Rectal smooth muscle tissue (tissue), 1 donor: ENCODE results near the gene MMP28.

Experiments used
- H3K27ac ChIP-seq: one replicate; pipeline ENCODE4 v1.7.0; 2013; ENCODE audit warnings: low read depth, low read length, inconsistent platforms
- H3K27me3 ChIP-seq: one replicate; pipeline ENCODE4 v1.7.0; 2013; ENCODE audit warnings: low read length; ENCODE audit not compliant: control insufficient read depth, insufficient read depth
- H3K36me3 ChIP-seq: one replicate; pipeline ENCODE4 v1.7.0; 2013; ENCODE audit warnings: low read length; ENCODE audit not compliant: control insufficient read depth, insufficient read depth
- H3K4me1 ChIP-seq: one replicate; pipeline ENCODE4 v1.7.0; 2013; ENCODE audit warnings: low read length; ENCODE audit not compliant: control insufficient read depth, insufficient read depth
- H3K4me3 ChIP-seq: one replicate; pipeline ENCODE4 v1.7.0; 2013; ENCODE audit warnings: low read length
- H3K9ac ChIP-seq: one replicate; pipeline ENCODE4 v1.7.0; 2013; ENCODE audit warnings: low read length

MMP28 gene

DNA sequence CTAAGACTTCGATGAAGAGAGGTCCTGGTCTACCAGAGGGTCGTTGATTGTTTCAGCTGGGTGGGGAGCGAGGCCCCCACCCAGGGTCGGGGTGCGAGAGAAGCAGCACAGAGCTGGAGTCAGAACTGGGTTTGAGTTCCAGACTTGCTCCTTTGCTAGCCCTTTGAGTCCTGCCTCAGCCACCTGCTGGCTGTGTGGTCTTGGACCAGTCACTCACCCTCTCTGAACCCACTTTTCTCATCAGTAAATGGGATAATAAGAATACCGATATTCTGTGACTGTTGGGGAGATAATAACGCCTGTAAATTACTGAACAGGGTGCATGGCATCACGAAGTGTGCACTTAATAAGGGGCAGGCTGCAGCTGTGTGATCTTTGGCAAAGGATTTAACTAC, 427 bp upstream of the MMP28 start:
- peaks cover 24% of the 10 kb centered on the region for H3K4me1 ChIP-seq
- no peak overlapping the region for H3K9ac ChIP-seq
- H3K27ac ChIP-seq = no peak overlapping the region
- no peaks in the 10 kb centered on the region for H3K27me3 ChIP-seq
- peak overlapping the region; percentile 59 for H3K4me3 ChIP-seq
- H3K36me3 ChIP-seq = no peaks in the 10 kb centered on the region

DNA sequence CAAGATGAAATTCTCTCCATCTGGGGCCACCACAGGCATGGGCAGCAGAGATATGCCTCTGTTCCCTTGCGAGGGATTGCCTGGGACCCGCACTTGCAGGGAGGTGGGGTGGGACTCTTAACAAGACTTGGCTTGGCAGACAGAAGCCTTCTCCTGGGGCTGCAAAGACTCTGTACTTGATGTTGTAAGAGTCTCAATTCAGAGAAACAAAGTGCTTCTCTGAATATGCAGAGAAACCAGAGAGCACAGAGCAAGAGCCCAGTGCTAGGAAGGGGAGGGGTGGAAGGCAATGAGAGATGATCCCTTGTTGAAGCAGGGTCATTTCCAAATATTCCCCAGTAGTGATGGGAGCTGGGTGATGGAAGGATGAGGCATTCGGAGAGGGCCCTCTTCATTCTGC, 2.2 kb downstream of the MMP28 start:
- Histone ChIP-seq H3K36me3 (no peaks in the 10 kb centered on the region), H3K27ac (no peak overlapping the region), H3K9ac (no peak overlapping the region), H3K4me1 (peaks cover 21% of the 10 kb centered on the region), H3K27me3 (no peaks in the 10 kb centered on the region), H3K4me3 (peak overlapping the region; percentile 17)

DNA sequence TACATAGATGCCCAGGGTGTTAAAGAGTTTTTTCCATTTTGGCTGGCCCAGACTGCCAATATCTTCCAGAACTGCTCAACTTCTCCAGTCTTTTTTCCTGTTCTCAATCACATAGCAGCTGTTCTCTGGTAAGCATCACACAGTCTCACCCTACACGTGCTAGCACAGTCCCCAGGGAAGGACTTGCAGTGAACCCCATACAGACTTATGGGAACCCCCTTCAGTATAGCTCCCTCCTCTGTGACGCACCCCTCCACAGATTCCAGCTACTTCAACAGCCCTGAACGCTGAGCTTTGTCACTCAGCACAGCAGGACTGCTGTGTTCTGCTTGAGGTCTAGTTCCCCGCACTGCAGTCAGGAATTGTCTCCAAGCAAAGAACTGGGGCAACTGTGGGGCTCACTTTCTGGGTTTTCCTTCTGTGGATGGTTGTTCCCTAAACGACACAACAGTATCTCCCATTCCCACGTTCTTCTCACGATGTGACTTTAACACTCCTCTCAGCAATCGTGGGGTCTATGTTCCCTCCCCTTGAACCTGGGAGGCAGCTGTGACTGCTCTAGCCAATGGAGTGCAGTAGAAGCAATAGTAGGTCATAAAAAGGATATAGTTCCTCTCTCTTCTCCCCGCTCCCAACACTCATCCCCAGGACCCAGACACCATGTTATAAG, 3.6 kb downstream of the MMP28 start:
- Histone ChIP-seq H3K36me3 (no peaks in the 10 kb centered on the region), H3K27ac (no peak overlapping the region), H3K9ac (no peak overlapping the region), H3K4me1 (peaks cover 34% of the 10 kb centered on the region), H3K4me3 (no peak overlapping the region), H3K27me3 (no peaks in the 10 kb centered on the region)

DNA sequence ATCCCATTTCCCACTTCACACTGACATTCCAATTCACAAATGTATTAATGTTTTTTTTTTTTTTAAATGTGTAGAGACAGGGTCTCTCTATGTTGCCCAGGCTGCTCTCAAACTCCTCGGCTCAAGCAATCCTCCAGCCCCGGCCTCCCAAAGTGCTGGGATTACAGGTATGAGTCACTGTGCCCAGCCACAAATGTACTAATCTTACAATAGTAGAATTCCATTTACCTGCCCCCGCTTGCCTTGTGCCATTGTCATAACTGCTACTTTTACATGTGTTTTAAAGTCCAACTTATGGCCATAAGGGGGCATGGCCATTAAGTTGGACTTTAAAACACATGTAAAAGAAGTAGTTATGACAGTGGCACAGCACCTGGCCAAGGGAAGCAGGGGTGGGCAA, 4.6 kb downstream of the MMP28 start:
- Histone ChIP-seq H3K27me3 (no peaks in the 10 kb centered on the region), H3K36me3 (no peaks in the 10 kb centered on the region), H3K4me1 (peaks cover 37% of the 10 kb centered on the region), H3K9ac (no peak overlapping the region), H3K27ac (no peak overlapping the region), H3K4me3 (no peak overlapping the region)

DNA sequence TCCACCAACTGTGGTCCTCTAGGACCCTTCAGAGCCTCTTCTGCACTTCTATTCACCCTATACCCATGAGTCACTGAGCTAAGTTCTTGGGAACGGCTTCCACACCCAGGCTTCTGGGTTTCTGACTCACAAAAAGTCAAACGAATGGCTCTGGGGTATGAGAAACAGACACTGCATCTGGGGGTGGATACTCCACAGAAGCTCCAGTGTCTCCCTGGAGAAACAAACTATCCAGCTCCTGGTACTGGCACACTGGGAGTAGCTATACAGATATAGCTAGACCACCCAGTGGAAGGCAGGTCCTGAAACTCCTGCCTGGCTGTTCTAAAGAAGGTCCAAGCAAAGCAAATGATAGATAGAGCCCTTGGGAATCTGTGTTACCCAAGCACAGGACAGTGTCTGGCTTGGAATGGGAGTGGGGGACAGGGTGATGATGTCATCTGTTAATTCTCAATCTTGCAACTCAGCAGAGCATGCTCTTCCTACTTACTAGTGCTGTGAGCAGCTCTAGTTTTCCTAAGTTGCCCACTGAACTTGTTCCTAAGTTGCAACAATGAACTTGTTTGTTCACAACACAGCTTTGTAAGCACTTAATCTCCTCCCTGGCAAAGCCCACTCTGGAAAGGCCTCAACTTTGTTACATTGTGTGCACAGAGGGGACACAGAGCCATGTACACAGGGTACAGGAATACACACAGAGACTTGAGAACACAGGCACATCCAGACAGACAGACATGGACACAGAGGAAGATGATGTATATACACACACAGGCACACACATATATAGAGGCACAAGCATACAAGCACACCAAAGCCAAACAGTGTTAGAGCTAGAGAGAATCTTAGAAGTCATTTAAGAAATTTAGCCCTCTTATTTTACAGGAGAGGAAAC, 6.7 kb downstream of the MMP28 start:
- H3K27ac ChIP-seq = peak overlapping the region; percentile 63
- H3K4me3 ChIP-seq = no peak overlapping the region
- H3K9ac ChIP-seq = no peak overlapping the region
- peaks cover 39% of the 10 kb centered on the region for H3K4me1 ChIP-seq
- no peaks in the 10 kb centered on the region for H3K36me3 ChIP-seq
- H3K27me3 ChIP-seq = no peaks in the 10 kb centered on the region

DNA sequence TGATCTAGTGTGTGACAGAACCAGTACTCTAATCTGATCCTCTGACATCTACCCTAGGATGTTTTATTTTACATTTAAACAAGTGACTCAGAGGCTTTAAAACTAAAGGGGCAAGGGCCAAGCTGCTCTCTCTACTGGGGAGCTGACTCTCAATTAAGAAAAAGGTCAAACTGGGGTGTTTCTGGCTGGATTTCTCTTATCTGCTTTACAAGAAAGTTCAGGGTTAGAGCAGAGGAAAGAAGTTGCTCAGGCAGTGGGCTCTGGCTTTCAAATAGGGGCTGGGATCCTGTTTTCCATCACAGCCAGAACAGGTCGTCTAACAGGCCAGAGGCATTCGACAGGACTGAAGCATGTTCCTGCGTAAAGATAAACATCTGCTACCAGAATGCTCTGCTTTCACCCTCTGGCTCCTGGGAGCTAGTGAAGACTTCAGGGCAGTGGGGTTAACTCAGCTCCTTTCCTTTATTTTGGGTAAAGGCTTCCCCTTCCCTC, 8.5 kb downstream of the MMP28 start:
- peaks cover 36% of the 10 kb centered on the region for H3K4me1 ChIP-seq
- no peaks in the 10 kb centered on the region for H3K36me3 ChIP-seq
- H3K4me3 ChIP-seq = no peak overlapping the region
- no peaks in the 10 kb centered on the region for H3K27me3 ChIP-seq
- H3K9ac ChIP-seq = no peak overlapping the region
- peak overlapping the region; percentile 41 for H3K27ac ChIP-seq

DNA sequence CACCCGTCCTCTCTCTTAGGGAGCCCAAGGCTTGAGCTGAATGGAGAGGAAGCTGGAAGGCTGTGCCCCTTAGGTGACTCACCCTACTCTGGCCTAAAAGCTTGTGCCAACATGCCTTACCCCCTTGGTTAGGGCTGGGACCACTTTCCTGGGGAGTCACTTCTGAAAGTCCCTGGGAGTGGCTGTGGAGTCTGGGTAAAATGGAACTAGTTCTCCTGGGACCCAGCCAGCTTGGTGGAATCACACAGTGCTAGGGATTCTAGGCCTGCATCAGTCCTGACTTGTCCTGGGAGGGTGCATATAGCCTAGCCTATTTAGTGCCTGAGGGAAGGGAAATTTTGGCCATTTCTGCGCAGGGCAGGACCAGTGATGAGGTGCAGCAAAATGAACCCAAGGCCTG, 10.5 kb downstream of the MMP28 start:
- H3K9ac ChIP-seq = no peak overlapping the region

DNA sequence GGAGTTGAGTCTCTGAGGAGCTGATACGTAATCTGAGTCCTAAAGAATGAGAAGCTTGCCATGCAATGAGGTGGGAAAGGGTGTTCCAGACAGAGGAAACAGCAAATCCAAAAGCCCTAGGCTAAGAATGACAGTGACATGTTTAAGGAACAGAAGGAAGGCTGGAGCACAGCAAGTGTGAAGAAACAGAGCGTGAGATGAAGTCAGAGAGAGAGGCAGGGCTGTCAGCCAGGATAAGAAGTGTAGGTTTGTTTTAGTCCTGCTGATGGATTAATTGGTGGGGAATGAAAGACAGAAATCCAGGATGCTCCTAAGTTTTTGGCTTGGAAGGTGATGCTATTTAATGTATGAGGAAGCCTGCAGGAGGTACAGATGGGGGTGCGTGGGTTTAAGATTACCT, 14.5 kb downstream of the MMP28 start:
- Histone ChIP-seq H3K4me3 (no peak overlapping the region), H3K27me3 (no peaks in the 10 kb centered on the region), H3K27ac (no peak overlapping the region), H3K9ac (no peak overlapping the region), H3K4me1 (peaks cover 8% of the 10 kb centered on the region), H3K36me3 (peaks cover 14% of the 10 kb centered on the region)

More for the DNA sequence above, 10.5 kb downstream of the MMP28 start:
- H3K27me3 ChIP-seq = no peaks in the 10 kb centered on the region
- no peak overlapping the region for H3K27ac ChIP-seq
- H3K4me3 ChIP-seq = no peak overlapping the region
- no peaks in the 10 kb centered on the region for H3K36me3 ChIP-seq
- H3K4me1 ChIP-seq = peaks cover 35% of the 10 kb centered on the region

DNA sequence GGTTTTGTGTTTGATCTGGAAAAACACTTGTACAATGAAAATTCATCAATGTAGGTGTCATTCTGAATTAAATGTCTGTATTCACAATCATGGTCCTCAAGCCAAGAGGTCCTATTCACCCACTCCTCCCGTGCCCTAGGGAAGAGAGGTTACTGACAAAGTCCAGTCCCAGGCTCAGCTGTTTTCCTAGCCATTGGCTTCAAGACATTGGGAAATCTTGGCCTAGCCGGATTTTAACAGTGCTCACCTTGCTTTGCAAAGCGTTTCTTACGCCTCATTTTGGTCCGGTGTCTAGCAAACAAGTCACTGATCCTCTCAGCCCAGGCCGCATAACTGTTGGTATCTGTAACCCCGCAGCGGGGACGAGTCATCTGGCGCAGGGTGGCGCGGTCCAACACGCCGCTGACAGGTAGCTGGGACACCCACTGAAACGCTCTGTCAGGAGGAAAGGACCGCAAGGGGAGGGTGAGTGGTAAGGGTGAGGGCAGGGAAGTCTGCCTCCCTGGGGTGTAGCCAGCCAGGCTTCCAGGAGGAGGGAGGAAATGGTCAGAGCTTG, 16.7 kb downstream of the MMP28 start:
- no peak overlapping the region for H3K9ac ChIP-seq
- no peaks in the 10 kb centered on the region for H3K27me3 ChIP-seq
- H3K27ac ChIP-seq = no peak overlapping the region
- peaks cover 14% of the 10 kb centered on the region for H3K36me3 ChIP-seq
- H3K4me3 ChIP-seq = no peak overlapping the region
- peaks cover 24% of the 10 kb centered on the region for H3K4me1 ChIP-seq

DNA sequence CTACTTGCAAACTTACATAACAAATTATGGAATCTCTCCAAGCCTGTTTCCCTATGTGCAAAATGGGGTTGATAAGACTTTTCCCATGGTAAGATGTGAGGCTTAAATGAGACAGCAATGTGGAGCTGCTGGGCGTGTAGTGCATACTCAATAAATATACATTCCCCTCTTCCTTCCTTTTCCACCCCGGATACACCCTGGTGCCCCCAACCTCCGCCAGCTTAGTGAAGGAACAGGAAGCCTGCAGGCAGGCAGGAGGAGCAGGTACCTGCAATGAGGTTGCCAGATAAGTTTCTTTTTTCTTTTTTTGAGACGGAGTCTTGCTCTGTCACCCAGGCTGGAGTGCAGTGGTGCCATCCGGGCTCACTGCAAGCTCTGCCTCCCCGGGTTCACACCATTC, 19.9 kb downstream of the MMP28 start:
- peak overlapping the region; percentile 87 for H3K27ac ChIP-seq
- H3K9ac ChIP-seq = no peak overlapping the region
- peaks cover 14% of the 10 kb centered on the region for H3K36me3 ChIP-seq
- H3K4me1 ChIP-seq = peaks cover 28% of the 10 kb centered on the region
- H3K4me3 ChIP-seq = no peak overlapping the region
- H3K27me3 ChIP-seq = no peaks in the 10 kb centered on the region

DNA sequence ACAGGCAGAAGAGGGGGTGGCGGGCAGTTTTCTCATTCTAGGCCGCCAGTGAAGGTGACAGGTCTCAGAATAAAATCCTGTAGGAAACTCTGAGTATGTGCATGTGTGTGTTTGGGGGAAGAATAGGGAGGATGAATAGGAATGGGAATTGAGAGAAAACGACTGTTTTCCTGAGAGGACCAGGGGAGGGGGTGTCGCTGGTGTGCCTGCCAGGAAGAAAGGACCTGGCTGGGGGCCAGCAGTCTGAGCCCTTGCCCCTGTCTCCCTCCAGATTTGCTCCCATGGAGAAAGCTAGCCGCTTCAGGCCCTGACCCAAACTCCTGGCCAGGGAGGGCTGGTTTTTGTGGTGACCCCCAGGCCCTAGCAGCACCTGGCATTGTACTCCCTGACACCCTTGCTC, 20.4 kb downstream of the MMP28 start:
- Histone ChIP-seq H3K9ac (peak overlapping the region; percentile 22), H3K36me3 (peaks cover 14% of the 10 kb centered on the region), H3K4me3 (peak overlapping the region; percentile 48), H3K27me3 (no peaks in the 10 kb centered on the region), H3K4me1 (peaks cover 28% of the 10 kb centered on the region), H3K27ac (peak overlapping the region; percentile 87)

DNA sequence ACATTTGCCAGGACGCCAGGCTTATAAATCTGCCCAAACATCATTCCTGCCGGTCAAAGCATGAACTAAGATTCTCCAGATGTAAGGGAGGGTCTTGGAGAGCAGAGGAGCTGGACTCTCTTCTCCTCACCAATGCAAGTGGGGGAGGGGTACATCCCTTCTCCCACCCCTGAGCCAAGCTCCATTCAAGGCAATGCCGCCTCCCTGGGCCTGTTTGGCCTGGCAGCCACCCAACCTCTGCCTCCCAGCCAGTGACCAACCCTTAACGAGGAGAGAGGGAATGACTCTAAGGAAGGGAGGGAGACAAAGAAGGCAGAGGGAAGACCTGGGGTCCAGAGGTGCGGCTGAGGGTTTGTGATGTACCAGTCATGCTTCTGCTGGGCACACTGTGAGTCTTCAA, 20.9 kb downstream of the MMP28 start:
- H3K27ac ChIP-seq = peak overlapping the region; percentile 87

More for the DNA sequence above, 20.9 kb downstream of the MMP28 start:
- Histone ChIP-seq H3K4me1 (peaks cover 28% of the 10 kb centered on the region), H3K9ac (no peak overlapping the region), H3K4me3 (peak overlapping the region; percentile 48), H3K36me3 (peaks cover 13% of the 10 kb centered on the region), H3K27me3 (no peaks in the 10 kb centered on the region)
